OCI-M1 (cell line): ENCODE data around the gene SORCS2.

ENCODE experiments used
- DNase-seq: peaks from one replicate; lab custom pipeline; 2025; lab: John Stamatoyannopoulos, UW

The SORCS2 gene

GRCh38 chr4:7530082-7530481, 337.7 kb downstream of the SORCS2 start:
- no peak for DNase-seq

GRCh38 chr4:7530932-7531639, 338.7 kb downstream of the SORCS2 start:
- DNase-seq, result no peak

- DNase-seq, result no peak
These were observed 339.3 kb downstream of the SORCS2 start for GRCh38 chr4:7531640-7531994.

GRCh38 chr4:7532043-7532442, 339.7 kb downstream of the SORCS2 start:
- DNase-seq, result no peak

- no peak for DNase-seq
These were observed 340.9 kb downstream of the SORCS2 start for GRCh38 chr4:7533267-7533666.

- no peak for DNase-seq
These were observed 342.8 kb downstream of the SORCS2 start for GRCh38 chr4:7535094-7535493.

GRCh38 chr4:7535619-7536018, 343.3 kb downstream of the SORCS2 start:
- DNase-seq, result no peak

- DNase-seq, result no peak
These were observed 344.5 kb downstream of the SORCS2 start for GRCh38 chr4:7536876-7537275.

GRCh38 chr4:7537853-7538400, 345.6 kb downstream of the SORCS2 start:
- no peak for DNase-seq

- DNase-seq, result no peak
These were observed 346.2 kb downstream of the SORCS2 start for GRCh38 chr4:7538518-7538917.

- no peak for DNase-seq
These were observed 346.8 kb downstream of the SORCS2 start for GRCh38 chr4:7539186-7539585.

GRCh38 chr4:7539659-7540058, 347.3 kb downstream of the SORCS2 start:
- DNase-seq, result peak; percentile 63

- DNase-seq, result no peak
These were observed 347.9 kb downstream of the SORCS2 start for GRCh38 chr4:7540206-7540605.

GRCh38 chr4:7540654-7541413, 348.5 kb downstream of the SORCS2 start:
- no peak for DNase-seq

GRCh38 chr4:7541414-7541810, 349.1 kb downstream of the SORCS2 start:
- no peak for DNase-seq

- DNase-seq, result no peak
These were observed 350.4 kb downstream of the SORCS2 start for GRCh38 chr4:7542781-7543180.

GRCh38 chr4:7546152-7546808, 353.9 kb downstream of the SORCS2 start:
- no peak for DNase-seq

- no peak for DNase-seq
These were observed 354.6 kb downstream of the SORCS2 start for GRCh38 chr4:7546809-7547367.

- no peak for DNase-seq
These were observed 355.2 kb downstream of the SORCS2 start for GRCh38 chr4:7547368-7548040.

- DNase-seq, result no peak
These were observed 357.5 kb downstream of the SORCS2 start for GRCh38 chr4:7549866-7550265.

GRCh38 chr4:7552466-7552865, 360.1 kb downstream of the SORCS2 start:
- no peak for DNase-seq

GRCh38 chr4:7553280-7553679, 360.9 kb downstream of the SORCS2 start:
- DNase-seq, result no peak
